MG63 (cell line): ENCODE measurements around the gene ARID4B. TPM values are rescaled to one million over a fixed set of nuclear protein-coding genes. Genes with fewer than 3 reads are reported as not detected.
"Not testable (repeated sequence)": the region's sequence is repeated elsewhere in the genome, so short reads cannot be mapped to it uniquely, and the experiment has no call there.

Experiments used
- DNase-seq: peaks from one replicate; pipeline ENCODE4 v3.0.0-alpha.2; 2020
- H3K27me3 ChIP-seq: fragments of 250-450 bp; sonication (Bioruptor Pico); 2 replicates; pipeline ENCODE4 v1.5.1; 2020; ENCODE audit warnings: mild to moderate bottlenecking, moderate library complexity
- H3K36me3 ChIP-seq: fragments of 250-450 bp; sonication (Bioruptor Pico); 2 replicates; pipeline ENCODE4 v1.5.1; 2020; ENCODE audit warnings: mild to moderate bottlenecking, moderate library complexity
- H3K4me3 ChIP-seq: fragments of 250-450 bp; sonication (Bioruptor Pico); 2 replicates; pipeline ENCODE4 v1.5.1; 2020; ENCODE audit warnings: mild to moderate bottlenecking, moderate library complexity
- H3K9me3 ChIP-seq: fragments of 250-450 bp; sonication (Bioruptor Pico); 2 replicates; pipeline ENCODE4 v1.5.1; 2020; ENCODE audit warnings: mild to moderate bottlenecking, moderate library complexity
- total RNA-seq: library from RNA; depleted of rRNA; stranded (reverse); fragments of >200 nt; shearing (Covaris generic); gene quantifications from 2 replicates; pipeline ENCODE4 v1.2.3, GENCODE V29; 2014; ENCODE audit warnings: low replicate concordance

ARID4B gene
- total RNA-seq, 1 experiment from 2014 or later = 9.5 TPM

- Histone ChIP-seq H3K9me3 (no peaks in the 10 kb centered on the region), H3K4me3 (no peak overlapping the region), H3K27me3 (no peaks in the 10 kb centered on the region), H3K36me3 (peaks cover 22% of the 10 kb centered on the region)
- no peak for DNase-seq
These were observed 89.4 kb downstream of the ARID4B start for GRCh38 chr1:235238558-235238957.

GRCh38 chr1:235236128-235236527, 91.9 kb downstream of the ARID4B start:
- Histone ChIP-seq H3K36me3 (peaks cover 26% of the 10 kb centered on the region), H3K9me3 (no peaks in the 10 kb centered on the region), H3K27me3 (no peaks in the 10 kb centered on the region), H3K4me3 (no peak overlapping the region)
- no peak for DNase-seq

- H3K4me3 ChIP-seq = no peak overlapping the region
- DNase-seq = no peak
- H3K9me3 ChIP-seq = no peaks in the 10 kb centered on the region
- H3K36me3 ChIP-seq = peaks cover 33% of the 10 kb centered on the region
- H3K27me3 ChIP-seq = no peaks in the 10 kb centered on the region
These were observed 98.1 kb downstream of the ARID4B start for GRCh38 chr1:235229868-235230267.

- Histone ChIP-seq H3K4me3 (no peak overlapping the region), H3K9me3 (no peaks in the 10 kb centered on the region), H3K27me3 (no peaks in the 10 kb centered on the region), H3K36me3 (peaks cover 37% of the 10 kb centered on the region)
- no peak for DNase-seq
These were observed 100.6 kb downstream of the ARID4B start for GRCh38 chr1:235227414-235227813.

- Histone ChIP-seq H3K36me3 (peaks cover 42% of the 10 kb centered on the region), H3K27me3 (no peaks in the 10 kb centered on the region), H3K4me3 (no peak overlapping the region), H3K9me3 (no peaks in the 10 kb centered on the region)
- DNase-seq = no peak
These were observed 101.0 kb downstream of the ARID4B start for GRCh38 chr1:235226933-235227332.

- Histone ChIP-seq H3K9me3 (no peaks in the 10 kb centered on the region), H3K4me3 (no peak overlapping the region), H3K36me3 (peaks cover 55% of the 10 kb centered on the region), H3K27me3 (no peaks in the 10 kb centered on the region)
- no peak for DNase-seq
These were observed 102.7 kb downstream of the ARID4B start for GRCh38 chr1:235225299-235225698.

GRCh38 chr1:235221653-235222375, 106.2 kb downstream of the ARID4B start:
- no peak for DNase-seq
- no peaks in the 10 kb centered on the region for H3K27me3 ChIP-seq
- H3K4me3 ChIP-seq = no peak overlapping the region
- peaks cover 43% of the 10 kb centered on the region for H3K36me3 ChIP-seq
- H3K9me3 ChIP-seq = no peaks in the 10 kb centered on the region

- H3K27me3 ChIP-seq = no peaks in the 10 kb centered on the region
- no peak for DNase-seq
These were observed 112.5 kb downstream of the ARID4B start for GRCh38 chr1:235215453-235215852.

GRCh38 chr1:235214962-235215361, 113.0 kb downstream of the ARID4B start:
- H3K36me3 ChIP-seq = peaks cover 23% of the 10 kb centered on the region
- not testable (repeated sequence) for DNase-seq, H3K27me3 ChIP-seq, H3K9me3 ChIP-seq, H3K4me3 ChIP-seq

More at GRCh38 chr1:235215453-235215852, 112.5 kb downstream of the ARID4B start:
- Histone ChIP-seq H3K4me3 (no peak overlapping the region), H3K36me3 (peaks cover 25% of the 10 kb centered on the region), H3K9me3 (no peaks in the 10 kb centered on the region)

GRCh38 chr1:235213752-235214151, 114.2 kb downstream of the ARID4B start:
- H3K9me3 ChIP-seq = no peaks in the 10 kb centered on the region
- DNase-seq = no peak
- no peak overlapping the region for H3K4me3 ChIP-seq
- peaks cover 25% of the 10 kb centered on the region for H3K36me3 ChIP-seq
- H3K27me3 ChIP-seq = no peaks in the 10 kb centered on the region

- Histone ChIP-seq H3K9me3 (no peaks in the 10 kb centered on the region), H3K4me3 (no peak overlapping the region), H3K36me3 (peaks cover 25% of the 10 kb centered on the region), H3K27me3 (no peaks in the 10 kb centered on the region)
- DNase-seq = no peak
These were observed 116.5 kb downstream of the ARID4B start for GRCh38 chr1:235211517-235211916.

- peaks cover 9% of the 10 kb centered on the region for H3K36me3 ChIP-seq
- no peaks in the 10 kb centered on the region for H3K9me3 ChIP-seq
- no peak for DNase-seq
- no peak overlapping the region for H3K4me3 ChIP-seq
- H3K27me3 ChIP-seq = no peaks in the 10 kb centered on the region
These were observed 120.8 kb downstream of the ARID4B start for GRCh38 chr1:235207209-235207565.

- no peaks in the 10 kb centered on the region for H3K27me3 ChIP-seq
- DNase-seq = no peak
- H3K4me3 ChIP-seq = no peak overlapping the region
- H3K36me3 ChIP-seq = peaks cover 6% of the 10 kb centered on the region
- H3K9me3 ChIP-seq = no peaks in the 10 kb centered on the region
These were observed 121.3 kb downstream of the ARID4B start for GRCh38 chr1:235206533-235207208.

GRCh38 chr1:235205687-235206086, 122.3 kb downstream of the ARID4B start:
- no peak for DNase-seq
- no peaks in the 10 kb centered on the region for H3K27me3 ChIP-seq
- no peak overlapping the region for H3K4me3 ChIP-seq
- no peaks in the 10 kb centered on the region for H3K9me3 ChIP-seq
- H3K36me3 ChIP-seq = peaks cover 6% of the 10 kb centered on the region

- DNase-seq = no peak
These were observed 124.6 kb downstream of the ARID4B start for GRCh38 chr1:235203428-235203827.

GRCh38 chr1:235202447-235202846, 125.5 kb downstream of the ARID4B start:
- DNase-seq, H3K9me3 ChIP-seq, H3K27me3 ChIP-seq, H3K4me3 ChIP-seq, H3K36me3 ChIP-seq: not testable (repeated sequence)

More at GRCh38 chr1:235203428-235203827, 124.6 kb downstream of the ARID4B start:
- H3K27me3 ChIP-seq = no peaks in the 10 kb centered on the region
- no peaks in the 10 kb centered on the region for H3K9me3 ChIP-seq
- H3K4me3 ChIP-seq = no peak overlapping the region
- peaks cover 2% of the 10 kb centered on the region; the same call in 1 of the 2 replicates for H3K36me3 ChIP-seq

GRCh38 chr1:235199441-235199840, 128.5 kb downstream of the ARID4B start:
- Histone ChIP-seq H3K9me3 (no peaks in the 10 kb centered on the region), H3K36me3 (peaks cover 12% of the 10 kb centered on the region), H3K4me3 (no peak overlapping the region), H3K27me3 (no peaks in the 10 kb centered on the region)
- no peak for DNase-seq

GRCh38 chr1:235190431-235190830, 137.5 kb downstream of the ARID4B start:
- Histone ChIP-seq H3K27me3 (no peaks in the 10 kb centered on the region), H3K4me3 (no peak overlapping the region), H3K36me3 (peaks cover 36% of the 10 kb centered on the region), H3K9me3 (no peaks in the 10 kb centered on the region)
- no peak for DNase-seq
